ENCODE data around the gene ZNF701. TPM values are rescaled to one million over a fixed set of nuclear protein-coding genes. Genes with fewer than 3 reads are reported as not detected.

The ZNF701 gene
- total and polyA plus RNA-seq, 2 of the 8 experiments (the other 6 are each of a cell fraction or from before 2014, with no cell fraction given): 4.9 to 18.7 TPM

- H4K8ac ChIP-seq (ENCODE audit: extremely low read depth, insufficient read depth, low read length): no peak overlapping the region; the same call in 1 of the 2 replicates
- H3K14ac ChIP-seq (ENCODE audit: insufficient read length): no peak overlapping the region
- no peak overlapping the region for H2AK5ac ChIP-seq (ENCODE audit: low read depth, low read length)
- TF ChIP-seq PHF8 (conservative IDR thresholded peaks at IDR 0.05; ENCODE audit: low read depth, low read length): 0 out of 2 replicates have a peak, but pooled peaks have one; percentile 11
- no peak for TF ChIP-seq RBBP5 (IDR thresholded peaks at IDR 0.05; ENCODE audit: borderline replicate concordance, low read depth, low read length)
- no peak for TF ChIP-seq RNF2 (IDR thresholded peaks at IDR 0.05; ENCODE audit: borderline replicate concordance, low read depth, low read length, missing control alignments, poor library complexity, severe bottlenecking)
- no peak for TF ChIP-seq RFX5 (IDR thresholded peaks at IDR 0.05; ENCODE audit: borderline replicate concordance, low read depth, low read length)
- H4K91ac ChIP-seq (replicated peaks; ENCODE audit: insufficient read length, low read length): no peak overlapping the region
- H3K4me3 ChIP-seq (ENCODE audit: extremely low read depth in 1 of 4, insufficient read depth in 2 of 4, low read depth in 3 of 4, low read length in 4 of 4): peak overlapping the region; percentile 62 to 89 (median 87)
- H3K4me1 ChIP-seq (replicated peaks in 1 of 4; ENCODE audit: control insufficient read depth in 3 of 4, insufficient read depth in 4 of 4, low read length in 3 of 4): peaks cover 0 to 2% (median 0%) of the 10 kb centered on the region in 4 experiments; a peak in 3 of 7 replicates
- peaks cover 0 to 9% of the 10 kb centered on the region in 2 experiments; a peak in 2 of 4 replicates for H3K79me2 ChIP-seq (ENCODE audit: control insufficient read depth in 1 of 2, insufficient read depth in 2 of 2, low read length in 2 of 2)
- H3K18ac ChIP-seq (ENCODE audit: extremely low read depth, low read length): peak overlapping the region; percentile 32
- H2BK120ac ChIP-seq (replicated peaks; ENCODE audit: low read depth, low read length): no peak overlapping the region
- H3K79me1 ChIP-seq (ENCODE audit: low read depth, low read length): no peaks in the 10 kb centered on the region
- H3K9ac ChIP-seq (replicated peaks in 1 of 4; ENCODE audit: extremely low read depth in 1 of 4, low read depth in 3 of 4, low read length in 3 of 4): peak overlapping the region; percentile 54 to 69 (median 60); a peak in 6 of 7 replicates
- no peak overlapping the region for H2BK15ac ChIP-seq (ENCODE audit: low read length)
- H3K9me3 ChIP-seq (ENCODE audit: insufficient read depth in 2 of 2, low read depth in 1 of 2, low read length in 1 of 2): no peaks in the 10 kb centered on the region
- H3K4ac ChIP-seq (replicated peaks; ENCODE audit: insufficient read length, low read depth, low read length): no peak overlapping the region
- no peak overlapping the region for H3K23ac ChIP-seq (ENCODE audit: insufficient read length)
- peaks cover 0 to 2% of the 10 kb centered on the region in 2 experiments for H4K20me1 ChIP-seq (replicated peaks in 1 of 2; ENCODE audit: control insufficient read depth in 1 of 2, insufficient read depth in 2 of 2, low read length in 2 of 2)
- no peak overlapping the region for H2BK20ac ChIP-seq (ENCODE audit: low read length)
- H3K23me2 ChIP-seq (ENCODE audit: low read depth, low read length): peaks cover 5% of the 10 kb centered on the region; the same call in 1 of the 2 replicates
- no peaks in the 10 kb centered on the region for H3K27me3 ChIP-seq (replicated peaks in 1 of 4; ENCODE audit: control insufficient read depth in 3 of 4, extremely low read depth in 1 of 4, insufficient read depth in 3 of 4, low read length in 3 of 4)
- CTCF ChIA-PET (ENCODE audit: partially characterized antibody): no interaction called here
- H2BK12ac ChIP-seq (ENCODE audit: low read depth, low read length): no peak overlapping the region
- H4K5ac ChIP-seq (ENCODE audit: insufficient read length, low read depth, low read length): no peak overlapping the region
- POLR2A ChIA-PET (ENCODE audit: partially characterized antibody): interaction anchor here (0.7 kb wide), 1 partner anchor 32 kb away, joined by 3 read pairs; no protein-coding TSS in a partner anchor
- no peak for FAIRE-seq
- DNase-seq (ENCODE audit: low read depth in 1 of 2, low spot score in 2 of 2): peak in 1 of 2 experiments; percentile 52
- no peak overlapping the region for H3K56ac ChIP-seq (replicated peaks; ENCODE audit: insufficient read length, low read depth, low read length)
- 4% methylated on average over 19 of the region's 25 CpGs; no CpG with 5 or more reads in 1 of the 2 experiments for WGBS, 2 experiments (ENCODE audit: extremely low coverage in 1 of 2, insufficient coverage in 1 of 2, insufficient read length in 1 of 2, insufficient replicate concordance in 2 of 2, low coverage in 1 of 2, low lambda C conversion rate in 2 of 2, missing lambda C conversion rate in 1 of 2)
- H2BK5ac ChIP-seq (ENCODE audit: low read depth, low read length): no peak overlapping the region
- no peak overlapping the region for H3K27ac ChIP-seq (ENCODE audit: low read depth, low read length)
- H3K36me3 ChIP-seq (ENCODE audit: control insufficient read depth in 2 of 4, insufficient read depth in 4 of 4, low read length in 3 of 4): no peaks in the 10 kb centered on the region
- H3K4me2 ChIP-seq (ENCODE audit: insufficient read depth in 1 of 2, low read depth in 2 of 2, low read length in 2 of 2): peak overlapping the region; percentile 66 to 95
- H2AFZ ChIP-seq (ENCODE audit: low read length): no peak overlapping the region; the same call in 1 of the 2 replicates
Observed at GRCh38 chr19:52527956-52528351, 42.1 kb upstream of the ZNF701 start.
